HEK293 (cell line): ENCODE results near the gene PCBP3.
A peak's percentile ranks its signal among the peaks of the same experiment; 100 is the strongest.

Experiments
- CTCF ChIA-PET: fragments of 350-600 bp; formaldehyde crosslinking; extraction: SDS; loops from one replicate; lab custom pipeline; 2021; ENCODE audit warnings: antibody characterized with exemption; lab: Yijun Ruan, JAX
- POLR2A ChIA-PET: fragments of 300-600 bp; formaldehyde crosslinking; extraction: SDS; loops from one replicate; lab custom pipeline; 2020; ENCODE audit warnings: antibody characterized with exemption, inconsistent platforms; lab: Yijun Ruan, JAX
- H3K27ac ChIP-seq: fragments of 200-500 bp; sonication (Bioruptor generic); 2 replicates; pipeline ENCODE4 v1.5.1; 2014; ENCODE audit warnings: low read depth, low read length, control low read depth, inconsistent platforms; ENCODE audit errors: extremely low read depth
- H3K36me3 ChIP-seq, 2 experiments: fragments of 200-500 bp in 1 of 2; sonication (Bioruptor generic) in 1 of 2; 1 replicate in 1 of 2; 2 replicates in 1 of 2; pipeline ENCODE4 v1.5.1; 2014 to 2017; ENCODE audit warnings: inconsistent platforms in 2 of 2, low read length in 2 of 2; ENCODE audit not compliant: control insufficient read depth in 2 of 2, insufficient read depth in 1 of 2
- H3K4me1 ChIP-seq: fragments of 200-500 bp; sonication (Bioruptor generic); 2 replicates; pipeline ENCODE4 v1.5.1; 2014; ENCODE audit warnings: mild to moderate bottlenecking, low read length, inconsistent platforms; ENCODE audit not compliant: control insufficient read depth, insufficient read depth
- H3K4me3 ChIP-seq: 2 replicates; pipeline ENCODE4 v1.5.1; 2011; ENCODE audit warnings: low read depth, mild to moderate bottlenecking, control low read depth, low read length, moderate library complexity
- H3K9me3 ChIP-seq: fragments of 200-500 bp; sonication (Bioruptor generic); 2 replicates; pipeline ENCODE4 v1.5.1; 2014; ENCODE audit warnings: low read depth, low read length, inconsistent platforms; ENCODE audit not compliant: control insufficient read depth, insufficient read depth
- HOXC10 ChIP-seq: sonication (generic); formaldehyde crosslinking; IDR thresholded peaks from 2 replicates; pipeline ENCODE4 v1.8.1; 2023; ENCODE audit warnings: mild to moderate bottlenecking, missing genetic modification reagents
- MYNN ChIP-seq: fragments of 450-650 bp; formaldehyde crosslinking; IDR thresholded peaks from 2 replicates; pipeline ENCODE4 v1.5.1; 2016; ENCODE audit warnings: missing biosample characterization, missing genetic modification characterization, borderline replicate concordance
- OSR2 ChIP-seq: fragments of 450-650 bp; formaldehyde crosslinking; IDR thresholded peaks from 2 replicates; pipeline ENCODE4 v1.5.1; 2016; ENCODE audit warnings: missing biosample characterization, missing genetic modification characterization
- REPIN1 ChIP-seq: fragments of 450-650 bp; formaldehyde crosslinking; IDR thresholded peaks from 2 replicates; pipeline ENCODE4 v1.5.1; 2017; ENCODE audit warnings: missing biosample characterization, missing genetic modification characterization, low read depth
- SCRT1 ChIP-seq: fragments of 450-650 bp; formaldehyde crosslinking; IDR thresholded peaks from 2 replicates; pipeline ENCODE4 v1.5.1; 2016; ENCODE audit warnings: missing biosample characterization, missing genetic modification characterization, borderline replicate concordance
- ZBTB17 ChIP-seq: fragments of 450-650 bp; formaldehyde crosslinking; IDR thresholded peaks from 2 replicates; pipeline ENCODE4 v1.5.1; 2016; ENCODE audit warnings: missing biosample characterization, missing genetic modification characterization
- ZNF239 ChIP-seq: fragments of 450-650 bp; formaldehyde crosslinking; IDR thresholded peaks from 2 replicates; pipeline ENCODE4 v1.5.1; 2016; ENCODE audit warnings: missing biosample characterization, missing genetic modification characterization
- ZNF311 ChIP-seq: fragments of 450-650 bp; formaldehyde crosslinking; IDR thresholded peaks from 2 replicates; pipeline ENCODE4 v1.5.1; 2017; ENCODE audit warnings: missing biosample characterization, missing genetic modification characterization, borderline replicate concordance
- ZNF623 ChIP-seq: fragments of 450-650 bp; formaldehyde crosslinking; IDR thresholded peaks from 2 replicates; pipeline ENCODE4 v1.5.1; 2016; ENCODE audit warnings: missing biosample characterization, missing genetic modification characterization
- ZNF830 ChIP-seq: fragments of 450-650 bp; IDR thresholded peaks from 2 replicates; pipeline ENCODE4 v1.5.0; 2018; ENCODE audit warnings: missing biosample characterization, missing genetic modification characterization, low read depth, mild to moderate bottlenecking, moderate library complexity
- TF ChIP-seq, protein P1 (sequence below): fragments of 450-650 bp; formaldehyde crosslinking; optimal IDR thresholded peaks from 2 replicates; pipeline ENCODE3; 2016; ENCODE audit warnings: missing biosample characterization, mild to moderate bottlenecking, missing genetic modification characterization
- TF ChIP-seq, protein P2 (sequence below): fragments of 450-650 bp; formaldehyde crosslinking; IDR thresholded peaks from 2 replicates; pipeline ENCODE4 v1.5.1; 2016; ENCODE audit warnings: missing biosample characterization, missing genetic modification characterization
- TF ChIP-seq, protein P3 (sequence below): fragments of 450-650 bp; formaldehyde crosslinking; IDR thresholded peaks from 2 replicates; pipeline ENCODE4 v1.5.1; 2016; ENCODE audit warnings: missing biosample characterization, missing genetic modification characterization
- TF ChIP-seq, protein P4 (sequence below): fragments of 450-650 bp; formaldehyde crosslinking; IDR thresholded peaks from 2 replicates; pipeline ENCODE4 v1.5.1; 2016; ENCODE audit warnings: missing biosample characterization, missing genetic modification characterization
- TF ChIP-seq, protein P5 (sequence below): fragments of 450-650 bp; formaldehyde crosslinking; IDR thresholded peaks from 2 replicates; pipeline ENCODE4 v1.5.1; 2017; ENCODE audit warnings: missing biosample characterization, missing genetic modification characterization
- TF ChIP-seq, protein P6 (sequence below): fragments of 450-650 bp; IDR thresholded peaks from 2 replicates; pipeline ENCODE4 v1.5.1; 2018; ENCODE audit warnings: missing biosample characterization, missing genetic modification characterization
- TF ChIP-seq, protein P7 (sequence below): fragments of 450-650 bp; formaldehyde crosslinking; IDR thresholded peaks from 2 replicates; pipeline ENCODE4 v1.5.1; 2016; ENCODE audit warnings: missing biosample characterization, missing genetic modification characterization, low read depth

PCBP3 gene

DNA sequence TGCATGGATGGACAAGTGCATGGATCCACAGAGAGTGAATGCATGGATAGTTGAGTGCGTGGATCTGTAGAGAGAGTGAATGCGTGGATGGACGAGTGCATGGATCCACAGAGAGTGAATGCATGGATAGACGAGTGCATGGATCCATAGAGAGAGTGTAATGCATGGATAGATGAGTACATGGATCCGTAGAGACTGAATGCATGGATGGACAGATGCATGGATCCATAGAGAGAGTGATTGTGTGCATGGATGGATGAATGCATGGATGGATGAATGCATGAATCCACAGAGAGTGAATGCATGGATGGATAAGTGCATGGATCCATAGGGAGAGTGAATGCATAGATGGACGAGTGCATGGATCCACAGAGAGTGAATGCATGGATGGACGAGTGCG lies 153.8 kb downstream of the PCBP3 start:
- ChIA-PET CTCF (no interaction called here), POLR2A (no interaction called here)

DNA sequence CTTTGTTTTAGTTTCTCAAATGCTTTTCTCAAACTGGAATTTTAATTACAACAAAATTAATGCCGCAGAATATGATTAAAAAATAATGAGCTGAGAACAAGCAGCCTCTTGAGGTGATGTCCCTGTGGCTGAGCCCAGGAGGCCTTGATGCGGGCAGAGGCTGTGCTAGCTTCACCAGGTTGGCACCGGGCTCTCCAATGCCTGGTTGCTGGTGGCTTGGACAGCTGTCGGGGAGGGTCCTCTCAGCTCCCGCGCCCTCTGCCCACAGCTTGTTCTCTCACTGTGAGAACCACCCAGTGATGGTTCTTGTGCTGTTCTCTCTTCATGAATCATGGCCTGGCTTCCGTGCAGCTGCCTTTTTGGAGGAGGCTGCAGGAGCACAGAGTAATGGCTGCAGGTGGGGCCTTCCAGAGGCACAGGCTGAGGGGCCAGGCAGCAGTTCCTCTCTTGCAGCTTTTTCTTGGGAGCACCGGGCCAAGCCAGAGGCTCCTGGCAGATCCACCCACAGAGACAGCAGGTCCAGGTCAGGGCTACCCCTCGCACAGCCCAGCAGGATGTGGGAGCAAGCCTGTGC lies 156.3 kb downstream of the PCBP3 start:
- no peaks in the 10 kb centered on the region for H3K9me3 ChIP-seq
- no peak overlapping the region for H3K4me3 ChIP-seq
- TF ChIP-seq, protein P1, sequence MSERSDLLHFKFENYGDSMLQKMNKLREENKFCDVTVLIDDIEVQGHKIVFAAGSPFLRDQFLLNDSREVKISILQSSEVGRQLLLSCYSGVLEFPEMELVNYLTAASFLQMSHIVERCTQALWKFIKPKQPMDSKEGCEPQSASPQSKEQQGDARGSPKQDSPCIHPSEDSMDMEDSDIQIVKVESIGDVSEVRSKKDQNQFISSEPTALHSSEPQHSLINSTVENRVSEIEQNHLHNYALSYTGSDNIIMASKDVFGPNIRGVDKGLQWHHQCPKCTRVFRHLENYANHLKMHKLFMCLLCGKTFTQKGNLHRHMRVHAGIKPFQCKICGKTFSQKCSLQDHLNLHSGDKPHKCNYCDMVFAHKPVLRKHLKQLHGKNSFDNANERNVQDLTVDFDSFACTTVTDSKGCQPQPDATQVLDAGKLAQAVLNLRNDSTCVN (tag by site-specific recombination), result no peak
- TF ChIP-seq, protein P2, sequence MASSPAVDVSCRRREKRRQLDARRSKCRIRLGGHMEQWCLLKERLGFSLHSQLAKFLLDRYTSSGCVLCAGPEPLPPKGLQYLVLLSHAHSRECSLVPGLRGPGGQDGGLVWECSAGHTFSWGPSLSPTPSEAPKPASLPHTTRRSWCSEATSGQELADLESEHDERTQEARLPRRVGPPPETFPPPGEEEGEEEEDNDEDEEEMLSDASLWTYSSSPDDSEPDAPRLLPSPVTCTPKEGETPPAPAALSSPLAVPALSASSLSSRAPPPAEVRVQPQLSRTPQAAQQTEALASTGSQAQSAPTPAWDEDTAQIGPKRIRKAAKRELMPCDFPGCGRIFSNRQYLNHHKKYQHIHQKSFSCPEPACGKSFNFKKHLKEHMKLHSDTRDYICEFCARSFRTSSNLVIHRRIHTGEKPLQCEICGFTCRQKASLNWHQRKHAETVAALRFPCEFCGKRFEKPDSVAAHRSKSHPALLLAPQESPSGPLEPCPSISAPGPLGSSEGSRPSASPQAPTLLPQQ (tag by site-specific recombination), result no peak
- TF ChIP-seq, protein P3, sequence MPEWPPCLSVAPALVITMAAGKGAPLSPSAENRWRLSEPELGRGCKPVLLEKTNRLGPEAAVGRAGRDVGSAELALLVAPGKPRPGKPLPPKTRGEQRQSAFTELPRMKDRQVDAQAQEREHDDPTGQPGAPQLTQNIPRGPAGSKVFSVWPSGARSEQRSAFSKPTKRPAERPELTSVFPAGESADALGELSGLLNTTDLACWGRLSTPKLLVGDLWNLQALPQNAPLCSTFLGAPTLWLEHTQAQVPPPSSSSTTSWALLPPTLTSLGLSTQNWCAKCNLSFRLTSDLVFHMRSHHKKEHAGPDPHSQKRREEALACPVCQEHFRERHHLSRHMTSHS (tag by site-specific recombination), result no peak
- TF ChIP-seq REPIN1 (tag by site-specific recombination) (no peak), OSR2 (tag by site-specific recombination) (no peak), HOXC10 (CRISPR knock-in tag) (no peak), SCRT1 (tag by site-specific recombination) (no peak), ZNF311 (tag by site-specific recombination) (no peak), ZNF623 (no peak), ZNF830 (tag by site-specific recombination) (no peak), ZNF239 (tag by site-specific recombination) (no peak), MYNN (tag by site-specific recombination) (no peak)
- TF ChIP-seq, protein P4, sequence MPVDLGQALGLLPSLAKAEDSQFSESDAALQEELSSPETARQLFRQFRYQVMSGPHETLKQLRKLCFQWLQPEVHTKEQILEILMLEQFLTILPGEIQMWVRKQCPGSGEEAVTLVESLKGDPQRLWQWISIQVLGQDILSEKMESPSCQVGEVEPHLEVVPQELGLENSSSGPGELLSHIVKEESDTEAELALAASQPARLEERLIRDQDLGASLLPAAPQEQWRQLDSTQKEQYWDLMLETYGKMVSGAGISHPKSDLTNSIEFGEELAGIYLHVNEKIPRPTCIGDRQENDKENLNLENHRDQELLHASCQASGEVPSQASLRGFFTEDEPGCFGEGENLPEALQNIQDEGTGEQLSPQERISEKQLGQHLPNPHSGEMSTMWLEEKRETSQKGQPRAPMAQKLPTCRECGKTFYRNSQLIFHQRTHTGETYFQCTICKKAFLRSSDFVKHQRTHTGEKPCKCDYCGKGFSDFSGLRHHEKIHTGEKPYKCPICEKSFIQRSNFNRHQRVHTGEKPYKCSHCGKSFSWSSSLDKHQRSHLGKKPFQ (tag by site-specific recombination), result no peak
- TF ChIP-seq, protein P5, sequence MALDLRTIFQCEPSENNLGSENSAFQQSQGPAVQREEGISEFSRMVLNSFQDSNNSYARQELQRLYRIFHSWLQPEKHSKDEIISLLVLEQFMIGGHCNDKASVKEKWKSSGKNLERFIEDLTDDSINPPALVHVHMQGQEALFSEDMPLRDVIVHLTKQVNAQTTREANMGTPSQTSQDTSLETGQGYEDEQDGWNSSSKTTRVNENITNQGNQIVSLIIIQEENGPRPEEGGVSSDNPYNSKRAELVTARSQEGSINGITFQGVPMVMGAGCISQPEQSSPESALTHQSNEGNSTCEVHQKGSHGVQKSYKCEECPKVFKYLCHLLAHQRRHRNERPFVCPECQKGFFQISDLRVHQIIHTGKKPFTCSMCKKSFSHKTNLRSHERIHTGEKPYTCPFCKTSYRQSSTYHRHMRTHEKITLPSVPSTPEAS (tag by site-specific recombination), result no peak
- TF ChIP-seq, protein P6, sequence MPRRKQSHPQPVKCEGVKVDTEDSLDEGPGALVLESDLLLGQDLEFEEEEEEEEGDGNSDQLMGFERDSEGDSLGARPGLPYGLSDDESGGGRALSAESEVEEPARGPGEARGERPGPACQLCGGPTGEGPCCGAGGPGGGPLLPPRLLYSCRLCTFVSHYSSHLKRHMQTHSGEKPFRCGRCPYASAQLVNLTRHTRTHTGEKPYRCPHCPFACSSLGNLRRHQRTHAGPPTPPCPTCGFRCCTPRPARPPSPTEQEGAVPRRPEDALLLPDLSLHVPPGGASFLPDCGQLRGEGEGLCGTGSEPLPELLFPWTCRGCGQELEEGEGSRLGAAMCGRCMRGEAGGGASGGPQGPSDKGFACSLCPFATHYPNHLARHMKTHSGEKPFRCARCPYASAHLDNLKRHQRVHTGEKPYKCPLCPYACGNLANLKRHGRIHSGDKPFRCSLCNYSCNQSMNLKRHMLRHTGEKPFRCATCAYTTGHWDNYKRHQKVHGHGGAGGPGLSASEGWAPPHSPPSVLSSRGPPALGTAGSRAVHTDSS (tag by site-specific recombination), result no peak
- no peaks in the 10 kb centered on the region for H3K4me1 ChIP-seq
- H3K27ac ChIP-seq, result no peak overlapping the region
- POLR2A ChIA-PET, result no interaction called here
- no peaks in the 10 kb centered on the region for H3K36me3 ChIP-seq
- CTCF ChIA-PET, result no interaction called here

More for the DNA sequence above, 153.8 kb downstream of the PCBP3 start:
- Histone ChIP-seq H3K27ac (no peak overlapping the region), H3K4me1 (no peaks in the 10 kb centered on the region), H3K36me3 (no peaks in the 10 kb centered on the region), H3K9me3 (no peaks in the 10 kb centered on the region), H3K4me3 (no peak overlapping the region)
- TF ChIP-seq, protein P7, sequence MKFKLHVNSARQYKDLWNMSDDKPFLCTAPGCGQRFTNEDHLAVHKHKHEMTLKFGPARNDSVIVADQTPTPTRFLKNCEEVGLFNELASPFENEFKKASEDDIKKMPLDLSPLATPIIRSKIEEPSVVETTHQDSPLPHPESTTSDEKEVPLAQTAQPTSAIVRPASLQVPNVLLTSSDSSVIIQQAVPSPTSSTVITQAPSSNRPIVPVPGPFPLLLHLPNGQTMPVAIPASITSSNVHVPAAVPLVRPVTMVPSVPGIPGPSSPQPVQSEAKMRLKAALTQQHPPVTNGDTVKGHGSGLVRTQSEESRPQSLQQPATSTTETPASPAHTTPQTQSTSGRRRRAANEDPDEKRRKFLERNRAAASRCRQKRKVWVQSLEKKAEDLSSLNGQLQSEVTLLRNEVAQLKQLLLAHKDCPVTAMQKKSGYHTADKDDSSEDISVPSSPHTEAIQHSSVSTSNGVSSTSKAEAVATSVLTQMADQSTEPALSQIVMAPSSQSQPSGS (tag by site-specific recombination), result no peak
- TF ChIP-seq ZBTB17, result peak; percentile 99
